ENCODE results near the gene HYKK.

HYKK gene

GRCh38 chr15:78565951-78566774 is 58.8 kb downstream of the HYKK start:
- Histone ChIP-seq H3K27ac (replicated peaks) (no peak overlapping the region), H3K27me3 (ENCODE audit: insufficient read depth, poor library complexity, severe bottlenecking) (peaks cover 23% of the 10 kb centered on the region), H3K4me3 (replicated peaks; ENCODE audit: insufficient read depth, low read length) (peak overlapping the region; percentile 65)
- DNase-seq (ENCODE audit: low read depth in 1 of 2, low spot score in 1 of 2): no peak
- TF ChIP-seq SPI1 (IDR thresholded peaks at IDR 0.05; ENCODE audit: borderline replicate concordance, low read depth) (no peak), CTCF (IDR thresholded peaks at IDR 0.05; ENCODE audit: insufficient read depth, low read length) (no peak), POLR2AphosphoS5 (IDR thresholded peaks at IDR 0.05; ENCODE audit: low read depth) (no peak), REST (IDR thresholded peaks at IDR 0.05; ENCODE audit: insufficient replicate concordance, low read depth) (no peak), GABPA (IDR thresholded peaks at IDR 0.05; ENCODE audit: low read depth) (no peak)

GRCh38 chr15:78567531-78567930 is 60.2 kb downstream of the HYKK start:
- Histone ChIP-seq H3K27me3 (ENCODE audit: insufficient read depth, poor library complexity, severe bottlenecking) (peaks cover 25% of the 10 kb centered on the region), H3K4me3 (replicated peaks; ENCODE audit: insufficient read depth, low read length) (no peak overlapping the region), H3K27ac (replicated peaks) (no peak overlapping the region)
- TF ChIP-seq CTCF (IDR thresholded peaks at IDR 0.05; ENCODE audit: insufficient read depth, low read length): no peak
- no peak for TF ChIP-seq REST (IDR thresholded peaks at IDR 0.05; ENCODE audit: insufficient replicate concordance, low read depth)
- no peak for TF ChIP-seq GABPA (IDR thresholded peaks at IDR 0.05; ENCODE audit: low read depth)
- TF ChIP-seq POLR2AphosphoS5 (IDR thresholded peaks at IDR 0.05; ENCODE audit: low read depth): no peak
- no peak for TF ChIP-seq SPI1 (IDR thresholded peaks at IDR 0.05; ENCODE audit: borderline replicate concordance, low read depth)
- DNase-seq (ENCODE audit: low read depth in 1 of 2, low spot score in 1 of 2): no peak

GRCh38 chr15:78570710-78571109 is 63.3 kb downstream of the HYKK start:
- H3K27me3 ChIP-seq (ENCODE audit: insufficient read depth, poor library complexity, severe bottlenecking): peaks cover 21% of the 10 kb centered on the region
- no peak overlapping the region for H3K4me3 ChIP-seq (replicated peaks; ENCODE audit: insufficient read depth, low read length)
- DNase-seq (ENCODE audit: low read depth in 1 of 2, low spot score in 1 of 2): no peak
- TF ChIP-seq REST (IDR thresholded peaks at IDR 0.05; ENCODE audit: insufficient replicate concordance, low read depth) (no peak), SPI1 (IDR thresholded peaks at IDR 0.05; ENCODE audit: borderline replicate concordance, low read depth) (no peak), GABPA (IDR thresholded peaks at IDR 0.05; ENCODE audit: low read depth) (no peak), POLR2AphosphoS5 (IDR thresholded peaks at IDR 0.05; ENCODE audit: low read depth) (no peak), CTCF (IDR thresholded peaks at IDR 0.05; ENCODE audit: insufficient read depth, low read length) (no peak)
- H3K27ac ChIP-seq (replicated peaks): no peak overlapping the region
